ENCODE measurements around the gene IL22RA1. TPM values are rescaled to one million over a fixed set of nuclear protein-coding genes. Genes with fewer than 3 reads are reported as not detected.

IL22RA1 gene
- total RNA-seq, 1 experiment from 2014 or later = 0.13 TPM

DNA sequence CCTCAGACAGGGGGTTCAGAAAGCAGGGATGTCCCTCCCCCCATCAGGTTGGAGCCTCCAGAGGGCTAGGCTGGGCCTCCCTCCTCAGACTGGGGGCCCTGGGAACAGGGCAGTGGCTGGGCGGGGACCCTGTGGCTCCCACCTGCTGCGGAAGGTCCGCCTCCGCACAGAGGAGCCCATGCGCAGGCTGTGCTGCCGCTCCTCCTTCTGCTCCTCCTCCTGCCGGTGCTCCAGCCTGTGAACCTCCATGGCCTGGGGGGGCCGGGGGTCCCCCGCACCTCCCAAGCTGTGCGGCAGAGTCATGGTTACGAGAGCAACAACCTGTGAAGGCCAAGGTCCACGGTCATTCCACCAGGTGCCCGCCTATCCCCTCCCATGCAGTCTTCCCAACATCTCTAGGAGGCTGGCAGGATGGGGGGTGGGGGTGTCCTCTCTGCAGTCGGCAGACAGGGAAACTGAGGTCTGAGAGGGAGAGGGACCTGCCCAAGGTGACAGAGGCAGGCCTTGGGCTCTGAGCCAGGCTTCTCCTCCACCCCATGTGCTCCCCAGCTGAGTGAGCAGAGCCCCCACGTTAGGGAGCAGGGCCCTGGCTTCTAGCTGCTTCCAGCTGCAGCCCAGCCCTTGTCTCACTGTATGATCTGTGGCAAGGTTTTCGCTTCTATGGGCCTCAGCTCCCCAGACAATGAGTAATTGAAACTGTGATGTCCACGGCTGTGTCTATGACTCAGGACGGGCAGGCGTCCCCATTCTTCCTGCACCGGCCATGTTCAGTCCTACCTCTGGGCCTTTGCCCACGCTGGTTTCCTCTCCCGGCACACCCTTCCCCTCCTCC, 34.4 kb downstream of the IL22RA1 start:
- Histone ChIP-seq H3K79me2 (ENCODE audit: insufficient read depth, low read length) (no peaks in the 10 kb centered on the region), H3K18ac (ENCODE audit: insufficient read length, low read depth, low read length) (no peak overlapping the region), H4K91ac (ENCODE audit: insufficient read length, low read depth, low read length) (no peak overlapping the region), H3K56ac (ENCODE audit: insufficient read length, low read depth, low read length) (no peak overlapping the region), H2AFZ (ENCODE audit: low read length) (no peak overlapping the region), H3K27ac (ENCODE audit: insufficient read length, low read depth, low read length) (no peak overlapping the region), H3K9me3 (ENCODE audit: control insufficient read depth, low read depth, low read length) (no peaks in the 10 kb centered on the region), H2BK12ac (ENCODE audit: insufficient read length, low read depth, low read length) (no peak overlapping the region), H4K5ac (ENCODE audit: insufficient read length, low read depth, low read length) (no peak overlapping the region), H3K14ac (ENCODE audit: insufficient read depth, low read length) (no peak overlapping the region), H3K23ac (ENCODE audit: insufficient read length, low read depth, low read length) (no peak overlapping the region), H2BK5ac (ENCODE audit: insufficient read length, low read length) (no peak overlapping the region), H3K4ac (ENCODE audit: low read depth, low read length) (no peak overlapping the region), H2BK20ac (ENCODE audit: low read depth, low read length, poor library complexity, severe bottlenecking) (no peak overlapping the region), H3K9ac (ENCODE audit: extremely low read depth, insufficient read length, low read length) (no peak overlapping the region), H2BK15ac (ENCODE audit: low read depth, low read length) (no peak overlapping the region), H2AK5ac (ENCODE audit: insufficient read length, low read length) (no peak overlapping the region), H2BK120ac (ENCODE audit: low read depth, low read length, poor library complexity, severe bottlenecking) (no peak overlapping the region), H3K4me2 (ENCODE audit: insufficient read depth, insufficient read length, low read length) (no peak overlapping the region), H3T11ph (ENCODE audit: low read length) (no peak overlapping the region), H3K23me2 (ENCODE audit: insufficient read length, low read depth, low read length, poor library complexity, severe bottlenecking) (no peaks in the 10 kb centered on the region), H3K27me3 (ENCODE audit: insufficient read depth, low read length) (no peaks in the 10 kb centered on the region), H3K4me1 (ENCODE audit: insufficient read depth, low read length) (no peaks in the 10 kb centered on the region), H3K79me1 (ENCODE audit: insufficient read depth, low read depth, low read length, poor library complexity, severe bottlenecking) (no peaks in the 10 kb centered on the region), H4K8ac (replicated peaks; ENCODE audit: insufficient read length, low read depth, low read length) (no peak overlapping the region), H4K20me1 (ENCODE audit: control insufficient read depth, insufficient read depth, insufficient read length) (no peaks in the 10 kb centered on the region)
- peaks cover 20 to 42% of the 10 kb centered on the region in 2 experiments for H3K4me1 Mint-ChIP-seq
- no peak overlapping the region for H3K4me3 Mint-ChIP-seq
- DNase-seq = no peak
- H3K36me3 Mint-ChIP-seq (ENCODE audit: insufficient read depth in 1 of 3, low read depth in 3 of 3) = no peaks in the 10 kb centered on the region
- peak overlapping the region in 1 of 3 experiments; percentile 72; a peak in 2 of 7 replicates for H3K27ac Mint-ChIP-seq
- TF ChIP-seq CTCF (conservative IDR thresholded peaks at IDR 0.05) = no peak
- no peaks in the 10 kb centered on the region for H3K9me3 Mint-ChIP-seq
- H3K27me3 Mint-ChIP-seq (ENCODE audit: low read depth) = peaks cover 15% of the 10 kb centered on the region
- no CpG with 5 or more reads among the region's 22 CpGs for WGBS (ENCODE audit: extremely low coverage, insufficient read length, low lambda C conversion rate)

Measured in H9 (cell line).